ENCODE data around the gene LAT.
"Not testable (repeated sequence)": the region's sequence is repeated elsewhere in the genome, so short reads cannot be mapped to it uniquely, and the experiment has no call there.

Gene LAT

GRCh38 chr16:28977703-28978662 lies 6.9 kb upstream of the LAT start:
- Histone ChIP-seq H2AFZ (ENCODE audit: low read length) (no peak overlapping the region), H3K4me2 (ENCODE audit: low read depth, low read length) (no peak overlapping the region), H3K79me2 (ENCODE audit: low read length) (peaks cover 30% of the 10 kb centered on the region), H3K9ac (ENCODE audit: low read length) (no peak overlapping the region), H3K27ac (ENCODE audit: low read length) (no peak overlapping the region), H3K4me3 (ENCODE audit: low read length) (no peak overlapping the region), H4K20me1 (ENCODE audit: insufficient read depth, low read length) (no peaks in the 10 kb centered on the region), H3K9me2 (replicated peaks; ENCODE audit: insufficient read depth, low read length) (no peaks in the 10 kb centered on the region), H3K27me3 (replicated peaks; ENCODE audit: insufficient read depth, low read length) (no peaks in the 10 kb centered on the region), H3K4me1 (ENCODE audit: low read length) (peaks cover 10% of the 10 kb centered on the region), H3F3A (ENCODE audit: insufficient read depth, low read length) (peaks cover 11% of the 10 kb centered on the region; the same call in 1 of the 2 replicates), H3K36me3 (replicated peaks; ENCODE audit: insufficient read depth, low read length) (no peaks in the 10 kb centered on the region), H3K9me3 (replicated peaks; ENCODE audit: insufficient read depth, low read length) (no peaks in the 10 kb centered on the region)
- peak; percentile 30 for DNase-seq
- no peak for TF ChIP-seq EZH2 (optimal IDR thresholded peaks at IDR 0.05; ENCODE audit: low read depth, low read length)
- TF ChIP-seq, protein P1, sequence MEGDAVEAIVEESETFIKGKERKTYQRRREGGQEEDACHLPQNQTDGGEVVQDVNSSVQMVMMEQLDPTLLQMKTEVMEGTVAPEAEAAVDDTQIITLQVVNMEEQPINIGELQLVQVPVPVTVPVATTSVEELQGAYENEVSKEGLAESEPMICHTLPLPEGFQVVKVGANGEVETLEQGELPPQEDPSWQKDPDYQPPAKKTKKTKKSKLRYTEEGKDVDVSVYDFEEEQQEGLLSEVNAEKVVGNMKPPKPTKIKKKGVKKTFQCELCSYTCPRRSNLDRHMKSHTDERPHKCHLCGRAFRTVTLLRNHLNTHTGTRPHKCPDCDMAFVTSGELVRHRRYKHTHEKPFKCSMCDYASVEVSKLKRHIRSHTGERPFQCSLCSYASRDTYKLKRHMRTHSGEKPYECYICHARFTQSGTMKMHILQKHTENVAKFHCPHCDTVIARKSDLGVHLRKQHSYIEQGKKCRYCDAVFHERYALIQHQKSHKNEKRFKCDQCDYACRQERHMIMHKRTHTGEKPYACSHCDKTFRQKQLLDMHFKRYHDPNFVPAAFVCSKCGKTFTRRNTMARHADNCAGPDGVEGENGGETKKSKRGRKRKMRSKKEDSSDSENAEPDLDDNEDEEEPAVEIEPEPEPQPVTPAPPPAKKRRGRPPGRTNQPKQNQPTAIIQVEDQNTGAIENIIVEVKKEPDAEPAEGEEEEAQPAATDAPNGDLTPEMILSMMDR (IDR thresholded peaks at IDR 0.05; ENCODE audit: low read length) = peak; percentile 75

DNA sequence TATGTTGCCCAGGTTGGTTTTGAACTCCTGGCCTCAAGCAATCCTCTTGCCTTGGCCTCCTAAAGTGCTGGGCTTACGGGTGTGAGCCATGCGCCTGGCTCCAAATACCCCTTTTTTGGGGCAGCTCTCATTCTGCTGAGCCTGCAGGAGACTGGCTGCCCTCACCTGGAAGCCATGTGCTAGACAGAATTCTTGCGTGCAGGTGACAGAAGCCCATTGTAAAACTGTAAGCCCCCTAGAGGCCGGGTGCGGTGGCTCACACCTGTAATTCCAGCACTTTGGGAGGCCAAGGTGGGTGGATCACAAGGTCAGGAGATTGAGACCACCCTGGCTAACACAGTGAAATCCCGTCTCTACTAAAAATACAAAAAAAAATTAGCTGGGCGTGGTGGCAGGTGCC lies 4.5 kb upstream of the LAT start:
- H3K9me3 ChIP-seq (replicated peaks; ENCODE audit: insufficient read depth, low read length); H3K4me3 ChIP-seq (ENCODE audit: low read length); H3F3A ChIP-seq (ENCODE audit: insufficient read depth, low read length); H3K9me2 ChIP-seq (replicated peaks; ENCODE audit: insufficient read depth, low read length); H3K27me3 ChIP-seq (replicated peaks; ENCODE audit: insufficient read depth, low read length); H4K20me1 ChIP-seq (ENCODE audit: insufficient read depth, low read length); H3K36me3 ChIP-seq (replicated peaks; ENCODE audit: insufficient read depth, low read length); DNase-seq; H3K9ac ChIP-seq (ENCODE audit: low read length); H2AFZ ChIP-seq (ENCODE audit: low read length); H3K27ac ChIP-seq (ENCODE audit: low read length); H3K4me2 ChIP-seq (ENCODE audit: low read depth, low read length): not testable (repeated sequence)
- H3K79me2 ChIP-seq (ENCODE audit: low read length) = peaks cover 25% of the 10 kb centered on the region
- peaks cover 14% of the 10 kb centered on the region for H3K4me1 ChIP-seq (ENCODE audit: low read length)

DNA sequence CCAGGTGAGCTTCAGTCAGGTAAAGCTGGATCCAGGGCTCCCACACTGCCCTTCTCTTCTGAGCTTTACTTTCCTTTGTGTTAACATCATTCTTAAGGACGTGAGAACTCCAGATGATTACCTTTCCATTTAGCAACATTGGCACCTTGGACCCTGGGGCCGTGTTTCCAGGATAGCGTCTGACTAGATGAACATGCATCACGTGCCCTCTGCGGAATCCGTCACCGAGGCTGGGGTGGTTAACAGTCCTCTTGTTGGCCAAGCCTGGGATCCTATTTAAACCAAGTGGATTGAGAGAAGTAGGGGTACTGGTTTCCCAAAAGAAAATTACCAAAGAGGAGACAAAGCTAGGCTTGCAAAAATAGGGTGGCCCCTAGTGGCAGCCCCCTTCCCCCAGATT lies 3.9 kb upstream of the LAT start:
- Histone ChIP-seq H3K27me3 (replicated peaks; ENCODE audit: insufficient read depth, low read length) (no peaks in the 10 kb centered on the region), H3K27ac (ENCODE audit: low read length) (no peak overlapping the region), H3K79me2 (ENCODE audit: low read length) (peaks cover 26% of the 10 kb centered on the region), H3K9me3 (replicated peaks; ENCODE audit: insufficient read depth, low read length) (no peaks in the 10 kb centered on the region), H3K9ac (ENCODE audit: low read length) (no peak overlapping the region), H3K4me1 (ENCODE audit: low read length) (peaks cover 13% of the 10 kb centered on the region), H4K20me1 (ENCODE audit: insufficient read depth, low read length) (no peaks in the 10 kb centered on the region), H3K9me2 (replicated peaks; ENCODE audit: insufficient read depth, low read length) (no peaks in the 10 kb centered on the region), H2AFZ (ENCODE audit: low read length) (no peak overlapping the region), H3F3A (ENCODE audit: insufficient read depth, low read length) (no peaks in the 10 kb centered on the region), H3K4me3 (ENCODE audit: low read length) (no peak overlapping the region), H3K36me3 (replicated peaks; ENCODE audit: insufficient read depth, low read length) (no peaks in the 10 kb centered on the region), H3K4me2 (ENCODE audit: low read depth, low read length) (no peak overlapping the region)
- TF ChIP-seq EZH2 (optimal IDR thresholded peaks at IDR 0.05; ENCODE audit: low read depth, low read length) = no peak
- TF ChIP-seq, protein P1 (IDR thresholded peaks at IDR 0.05; ENCODE audit: low read length) = no peak
- no peak for TF ChIP-seq EZH2phosphoT487 (IDR thresholded peaks at IDR 0.05; ENCODE audit: low read length)
- DNase-seq = no peak

DNA sequence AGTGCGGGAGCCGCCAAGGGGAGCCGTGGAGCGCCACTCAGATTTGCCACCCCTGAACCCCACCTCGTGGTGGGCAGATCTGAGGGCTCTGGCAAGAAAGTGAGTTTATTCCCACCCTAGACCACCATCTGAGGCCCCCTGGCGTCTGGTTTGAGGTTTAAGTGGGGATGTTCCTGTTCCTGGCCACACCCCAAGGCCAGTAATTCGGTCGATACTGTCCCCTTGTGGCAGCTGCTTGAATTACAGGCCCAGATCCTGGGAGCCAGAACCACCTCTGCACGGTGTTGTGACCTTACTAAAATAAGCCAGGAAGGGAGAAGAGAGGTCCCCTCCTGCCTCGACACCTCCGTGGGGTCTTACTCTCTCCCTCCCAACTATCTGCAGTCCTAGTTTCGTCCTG lies 3.3 kb upstream of the LAT start:
- no peaks in the 10 kb centered on the region for H3K9me2 ChIP-seq (replicated peaks; ENCODE audit: insufficient read depth, low read length)
- H3K27ac ChIP-seq (ENCODE audit: low read length) = no peak overlapping the region
- no peak overlapping the region for H3K4me3 ChIP-seq (ENCODE audit: low read length)
- no peak overlapping the region for H2AFZ ChIP-seq (ENCODE audit: low read length)
- no peak overlapping the region for H3K9ac ChIP-seq (ENCODE audit: low read length)
- no peaks in the 10 kb centered on the region for H3K36me3 ChIP-seq (replicated peaks; ENCODE audit: insufficient read depth, low read length)
- H3K4me2 ChIP-seq (ENCODE audit: low read depth, low read length) = no peak overlapping the region
- no peaks in the 10 kb centered on the region for H4K20me1 ChIP-seq (ENCODE audit: insufficient read depth, low read length)
- peaks cover 21% of the 10 kb centered on the region for H3K79me2 ChIP-seq (ENCODE audit: low read length)
- no peaks in the 10 kb centered on the region for H3K27me3 ChIP-seq (replicated peaks; ENCODE audit: insufficient read depth, low read length)
- peaks cover 13% of the 10 kb centered on the region for H3K4me1 ChIP-seq (ENCODE audit: low read length)
- no peaks in the 10 kb centered on the region for H3F3A ChIP-seq (ENCODE audit: insufficient read depth, low read length)
- no peaks in the 10 kb centered on the region for H3K9me3 ChIP-seq (replicated peaks; ENCODE audit: insufficient read depth, low read length)
- TF ChIP-seq EZH2phosphoT487 (IDR thresholded peaks at IDR 0.05; ENCODE audit: low read length) (no peak), EZH2 (optimal IDR thresholded peaks at IDR 0.05; ENCODE audit: low read depth, low read length) (no peak)
- TF ChIP-seq, protein P1 (IDR thresholded peaks at IDR 0.05; ENCODE audit: low read length) = peak; percentile 90
- DNase-seq = peak; percentile 39

All from MM.1S (cell line).